H1 (cell line): ENCODE data around the gene ACTL9. TPM values are rescaled to one million over a fixed set of nuclear protein-coding genes. Genes with fewer than 3 reads are reported as not detected.

ENCODE experiments used
- CTCF ChIA-PET: fragments of 300-600 bp; sonication (Branson Sonifier 250); formaldehyde crosslinking; loops from one replicate; lab custom pipeline; 2021; ENCODE audit not compliant: partially characterized antibody; lab: Charles Lee
- POLR2A ChIA-PET: fragments of 300-600 bp; sonication (Branson Sonifier 250); formaldehyde crosslinking; loops from one replicate; lab custom pipeline; 2021; ENCODE audit warnings: inconsistent platforms; ENCODE audit not compliant: partially characterized antibody; lab: Charles Lee
- DNase-seq, 2 experiments: peaks; one replicate each; pipeline versions ENCODE4 v3.0.0 to v3.0.0-alpha.2; 2010 to 2022; ENCODE audit warnings: low spot score in 2 of 2, low read depth in 1 of 2, mixed read lengths in 1 of 2
- FAIRE-seq: peaks from 2 replicates; lab custom pipeline; 2011; peaks lifted over from hg19 to GRCh38; lab: Jason Lieb, UNC
- H2AFZ ChIP-seq: 2 replicates; pipeline ENCODE4 v1.8.1; 2012; ENCODE audit warnings: low read length, inconsistent platforms
- H2AK5ac ChIP-seq: 2 replicates; pipeline ENCODE4 v1.6.1; 2013; ENCODE audit warnings: low read depth, low read length
- H2BK120ac ChIP-seq: replicated peaks from 2 replicates; pipeline ENCODE3; 2013; ENCODE audit warnings: low read depth, low read length, inconsistent platforms
- H2BK12ac ChIP-seq: 2 replicates; pipeline ENCODE4 v1.6.1; 2013; ENCODE audit warnings: low read depth, low read length
- H2BK15ac ChIP-seq: 2 replicates; pipeline ENCODE4 v1.6.1; 2013; ENCODE audit warnings: low read length
- H2BK20ac ChIP-seq: 2 replicates; pipeline ENCODE4 v1.6.1; 2013; ENCODE audit warnings: low read length
- H2BK5ac ChIP-seq: 2 replicates; pipeline ENCODE4 v1.6.1; 2013; ENCODE audit warnings: low read depth, low read length
- H3K14ac ChIP-seq: 2 replicates; pipeline ENCODE4 v1.6.1; 2013; ENCODE audit warnings: inconsistent platforms; ENCODE audit not compliant: insufficient read length
- H3K18ac ChIP-seq: 2 replicates; pipeline ENCODE4 v1.6.1; 2013; ENCODE audit warnings: low read length; ENCODE audit errors: extremely low read depth
- H3K23ac ChIP-seq: 2 replicates; pipeline ENCODE4 v1.6.1; 2013; ENCODE audit warnings: inconsistent platforms; ENCODE audit not compliant: insufficient read length
- H3K23me2 ChIP-seq: 2 replicates; pipeline ENCODE4 v1.6.1; 2013; ENCODE audit warnings: low read depth, low read length
- H3K27ac ChIP-seq: 2 replicates; pipeline ENCODE4 v1.6.1; 2011; ENCODE audit warnings: low read depth, low read length, inconsistent platforms
- H3K27me3 ChIP-seq, 4 experiments: replicated peaks in 1 of 4; 1 replicate in 1 of 4; 2 replicates in 3 of 4; pipeline versions ENCODE4 v1.6.1 to v1.8.1; 2011 to 2013; ENCODE audit warnings: low read length in 3 of 4, mild to moderate bottlenecking in 3 of 4, inconsistent platforms in 2 of 4, mixed read lengths in 2 of 4, moderate library complexity in 1 of 4; ENCODE audit not compliant: control insufficient read depth in 3 of 4, insufficient read depth in 3 of 4; ENCODE audit errors: extremely low read depth in 1 of 4
- H3K36me3 ChIP-seq, 4 experiments: 2 replicates each; pipeline versions ENCODE4 v1.6.1 to v1.8.1; 2011 to 2013; ENCODE audit warnings: mild to moderate bottlenecking in 4 of 4, low read length in 3 of 4, moderate library complexity in 2 of 4, control low read depth in 1 of 4, inconsistent platforms in 1 of 4; ENCODE audit not compliant: insufficient read depth in 4 of 4, control insufficient read depth in 2 of 4
- H3K4ac ChIP-seq: replicated peaks from 2 replicates; pipeline ENCODE3; 2013; ENCODE audit warnings: low read length, low read depth, mixed read lengths, inconsistent platforms; ENCODE audit not compliant: insufficient read length
- H3K4me1 ChIP-seq, 4 experiments: replicated peaks in 1 of 4; 1 replicate in 1 of 4; 2 replicates in 3 of 4; pipeline versions ENCODE4 v1.6.1 to v1.8.1; 2011 to 2013; ENCODE audit warnings: low read length in 3 of 4, inconsistent platforms in 2 of 4, mixed read lengths in 1 of 4; ENCODE audit not compliant: insufficient read depth in 4 of 4, control insufficient read depth in 3 of 4
- H3K4me2 ChIP-seq, 2 experiments: 2 replicates each; pipeline versions ENCODE4 v1.6.1 to v1.8.1; 2011 to 2013; ENCODE audit warnings: low read depth in 2 of 2, low read length in 2 of 2, control low read depth in 1 of 2, inconsistent platforms in 1 of 2, mild to moderate bottlenecking in 1 of 2; ENCODE audit not compliant: insufficient read depth in 1 of 2
- H3K4me3 ChIP-seq, 4 experiments: fragments of 200-600, 300-600 bp in 1 of 4; sonication (generic), shearing (Covaris generic), sonication (Bioruptor Twin) in 1 of 4; 2 replicates each; pipeline versions ENCODE4 v1.5.1 to v1.8.1; 2011 to 2016; ENCODE audit warnings: low read length in 4 of 4, low read depth in 3 of 4, control low read depth in 2 of 4, inconsistent platforms in 2 of 4, mild to moderate bottlenecking in 2 of 4, mixed read lengths in 1 of 4, moderate library complexity in 1 of 4; ENCODE audit not compliant: insufficient read depth in 2 of 4; ENCODE audit errors: extremely low read depth in 1 of 4
- H3K56ac ChIP-seq: replicated peaks from 2 replicates; pipeline ENCODE3; 2013; ENCODE audit warnings: low read depth, mild to moderate bottlenecking, mixed read lengths, low read length, inconsistent platforms; ENCODE audit not compliant: insufficient read length
- H3K79me1 ChIP-seq: 2 replicates; pipeline ENCODE4 v1.6.1; 2013; ENCODE audit warnings: low read depth, low read length, control low read depth
- H3K79me2 ChIP-seq, 2 experiments: 2 replicates each; pipeline versions ENCODE4 v1.6.1 to v1.8.1; 2012 to 2013; ENCODE audit warnings: low read length in 2 of 2, mild to moderate bottlenecking in 2 of 2, inconsistent platforms in 1 of 2; ENCODE audit not compliant: insufficient read depth in 2 of 2, control insufficient read depth in 1 of 2
- H3K9ac ChIP-seq, 4 experiments: replicated peaks in 1 of 4; 1 replicate in 1 of 4; 2 replicates in 3 of 4; pipeline versions ENCODE4 v1.6.1 to v1.8.1; 2011 to 2013; ENCODE audit warnings: low read depth in 3 of 4, low read length in 3 of 4, control low read depth in 2 of 4, mild to moderate bottlenecking in 2 of 4, moderate library complexity in 2 of 4, inconsistent platforms in 1 of 4; ENCODE audit errors: extremely low read depth in 1 of 4
- H3K9me3 ChIP-seq, 2 experiments: 2 replicates each; pipeline versions ENCODE4 v1.6.1 to v1.8.1; 2012 to 2013; ENCODE audit warnings: mild to moderate bottlenecking in 2 of 2, moderate library complexity in 2 of 2, control low read depth in 1 of 2, inconsistent platforms in 1 of 2, low read depth in 1 of 2, low read length in 1 of 2, mixed read lengths in 1 of 2; ENCODE audit not compliant: insufficient read depth in 2 of 2
- H4K20me1 ChIP-seq, 2 experiments: replicated peaks in 1 of 2; 2 replicates each; pipeline versions ENCODE3 to v1.8.1; 2011 to 2013; ENCODE audit warnings: inconsistent platforms in 2 of 2, low read length in 2 of 2, mild to moderate bottlenecking in 1 of 2; ENCODE audit not compliant: insufficient read depth in 2 of 2, control insufficient read depth in 1 of 2
- H4K5ac ChIP-seq: 2 replicates; pipeline ENCODE4 v1.6.1; 2013; ENCODE audit warnings: low read length, low read depth, mixed read lengths, inconsistent platforms; ENCODE audit not compliant: insufficient read length
- H4K8ac ChIP-seq: 2 replicates; pipeline ENCODE4 v1.8.0; 2013; ENCODE audit warnings: mild to moderate bottlenecking, moderate library complexity, low read length, inconsistent platforms; ENCODE audit not compliant: insufficient read depth; ENCODE audit errors: extremely low read depth
- H4K91ac ChIP-seq: replicated peaks from 2 replicates; pipeline ENCODE3; 2013; ENCODE audit warnings: low read length, mixed read lengths, inconsistent platforms; ENCODE audit not compliant: insufficient read length
- ASH2L ChIP-seq: fragments of 200-600, 300-600 bp; sonication (generic); IDR thresholded peaks from one replicate; pipeline ENCODE4 v1.7.1; 2017; ENCODE audit warnings: low read length
- CHD1 ChIP-seq: IDR thresholded peaks from 2 replicates; pipeline ENCODE4 v1.6.1; 2012; ENCODE audit warnings: low read depth, low read length, improper control_type of control experiment
- FOSL1 ChIP-seq: IDR thresholded peaks from 2 replicates; pipeline ENCODE4 v1.6.1; 2011; ENCODE audit warnings: mild to moderate bottlenecking, low read depth, low read length, moderate library complexity; ENCODE audit not compliant: insufficient read depth
- GTF2F1 ChIP-seq: IDR thresholded peaks from 2 replicates; pipeline ENCODE4 v1.6.1; 2012; ENCODE audit warnings: low read depth, low read length, improper control_type of control experiment, borderline replicate concordance
- HDAC6 ChIP-seq: IDR thresholded peaks from one replicate; pipeline ENCODE4 v1.7.1; 2012; ENCODE audit warnings: low read depth, mild to moderate bottlenecking, inconsistent platforms, low read length, moderate library complexity
- MAFK ChIP-seq: IDR thresholded peaks from 2 replicates; pipeline ENCODE4 v1.6.1; 2012; ENCODE audit warnings: low read depth, mild to moderate bottlenecking, improper control_type of control experiment, low read length
- NRF1 ChIP-seq: IDR thresholded peaks from 2 replicates; pipeline ENCODE4 v1.6.1; 2011; ENCODE audit warnings: mild to moderate bottlenecking, low read depth, low read length, improper control_type of control experiment
- RAD21 ChIP-seq, 2 experiments: IDR thresholded peaks in 1 of 2; conservative IDR thresholded peaks in 1 of 2; 2 replicates each; pipeline ENCODE4 v1.6.1; 2011; ENCODE audit warnings: low read depth in 2 of 2, low read length in 2 of 2, improper control_type of control experiment in 1 of 2, inconsistent platforms in 1 of 2, mild to moderate bottlenecking in 1 of 2, moderate library complexity in 1 of 2
- RBBP5 ChIP-seq: IDR thresholded peaks from 2 replicates; pipeline ENCODE4 v1.7.1; 2012; ENCODE audit warnings: low read depth, mild to moderate bottlenecking, inconsistent platforms, low read length, moderate library complexity, borderline replicate concordance
- SP1 ChIP-seq: IDR thresholded peaks from 2 replicates; pipeline ENCODE4 v1.6.1; 2011; ENCODE audit warnings: low read depth, low read length
- SUZ12 ChIP-seq: fragments of 200-600 bp; sonication (generic); IDR thresholded peaks from 2 replicates; pipeline ENCODE4 v1.6.1; 2012; ENCODE audit warnings: mild to moderate bottlenecking, inconsistent platforms, low read length, moderate library complexity, mixed read lengths
- YY1 ChIP-seq: IDR thresholded peaks from 2 replicates; pipeline ENCODE4 v1.6.1; 2011; ENCODE audit warnings: low read depth, mild to moderate bottlenecking, low read length
- WGBS, 2 experiments: shearing (Covaris generic) in 1 of 2; methylation state at CpG; one replicate each; pipeline versions ENCODE4 v1.1.6 to v1.1.7; 2013 to 2015; ENCODE audit warnings: low lambda C conversion rate in 2 of 2, mixed read lengths in 2 of 2, inconsistent platforms in 1 of 2, low coverage in 1 of 2, missing lambda C conversion rate in 1 of 2; ENCODE audit not compliant: insufficient replicate concordance in 2 of 2, insufficient coverage in 1 of 2, insufficient read length in 1 of 2; ENCODE audit errors: extremely low coverage in 1 of 2, missing lambda C conversion rate in 1 of 2; 5-methylcytosine and 5-hydroxymethylcytosine counted together
- polyA plus RNA-seq, 7 experiments: library from polyadenylated mRNA; depleted of rRNA in 3 of 7; stranded (reverse) in 5 of 7; unstranded in 2 of 7; fragments of >200 nt in 5 of 7; fragments of 200-250 nt in 2 of 7; gene quantifications; 1 replicate in 5 of 7; 2 replicates in 1 of 7; 4 replicates in 1 of 7; pipeline versions ENCODE4 v1.2.1 to v1.2.3, GENCODE V29; 2011 to 2013; ENCODE audit warnings: missing spikeins in 2 of 7, mixed read lengths in 2 of 7
- total RNA-seq: library from RNA; stranded (reverse); fragmentation: NEBNext Ultra II Directional; extraction: Animal tissue kit (Norgen Biotek cat#: 25700); gene quantifications from 2 replicates; pipeline ENCODE4 v1.2.1, GENCODE V29; 2021
- TF ChIP-seq, protein P1 (sequence below): IDR thresholded peaks from 2 replicates; pipeline ENCODE4 v1.6.1; 2011; ENCODE audit warnings: low read depth, mild to moderate bottlenecking, low read length; ENCODE audit not compliant: insufficient read depth

Gene ACTL9
- total and polyA plus RNA-seq, 2 of the 8 experiments (the other 6 are each of a cell fraction or from before 2014, with no cell fraction given): not detected

DNA sequence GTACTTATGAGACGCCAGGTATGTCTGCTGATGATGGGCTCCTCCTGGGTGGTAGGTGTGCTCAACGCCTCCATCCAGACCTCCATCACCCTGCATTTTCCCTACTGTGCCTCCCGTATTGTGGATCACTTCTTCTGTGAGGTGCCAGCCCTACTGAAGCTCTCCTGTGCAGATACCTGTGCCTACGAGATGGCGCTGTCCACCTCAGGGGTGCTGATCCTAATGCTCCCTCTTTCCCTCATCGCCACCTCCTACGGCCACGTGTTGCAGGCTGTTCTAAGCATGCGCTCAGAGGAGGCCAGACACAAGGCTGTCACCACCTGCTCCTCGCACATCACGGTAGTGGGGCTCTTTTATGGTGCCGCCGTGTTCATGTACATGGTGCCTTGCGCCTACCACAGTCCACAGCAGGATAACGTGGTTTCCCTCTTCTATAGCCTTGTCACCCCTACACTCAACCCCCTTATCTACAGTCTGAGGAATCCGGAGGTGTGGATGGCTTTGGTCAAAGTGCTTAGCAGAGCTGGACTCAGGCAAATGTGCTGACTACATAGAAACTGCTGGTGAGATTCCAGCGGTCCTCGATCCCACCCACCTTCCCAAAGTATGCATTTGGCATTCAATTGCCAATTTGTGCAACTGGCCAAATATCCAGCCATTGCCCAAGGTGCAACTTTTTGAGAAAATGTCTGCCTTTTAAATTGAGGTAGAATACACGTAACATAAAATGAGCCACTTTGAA is 33.0 kb upstream of the ACTL9 start:
- no peak overlapping the region for H4K8ac ChIP-seq
- no peaks in the 10 kb centered on the region for H3K79me2 ChIP-seq
- no peak overlapping the region for H2BK20ac ChIP-seq
- H4K5ac ChIP-seq: no peak overlapping the region
- no peak overlapping the region for H3K9ac ChIP-seq
- H3K4ac ChIP-seq: no peak overlapping the region
- H3K4me1 ChIP-seq: no peaks in the 10 kb centered on the region
- no peak overlapping the region for H3K4me3 ChIP-seq
- no peak overlapping the region for H3K18ac ChIP-seq
- peaks cover 56 to 70% of the 10 kb centered on the region in 2 experiments for H3K9me3 ChIP-seq
- no peak overlapping the region for H2BK5ac ChIP-seq
- no peak overlapping the region for H2AFZ ChIP-seq
- no peak for DNase-seq
- no peak overlapping the region for H2BK120ac ChIP-seq
- no peak overlapping the region for H4K91ac ChIP-seq
- H3K36me3 ChIP-seq: no peaks in the 10 kb centered on the region
- H3K4me2 ChIP-seq: no peak overlapping the region
- no peak overlapping the region for H2AK5ac ChIP-seq
- FAIRE-seq: no peak
- H3K23ac ChIP-seq: no peak overlapping the region
- H2BK12ac ChIP-seq: no peak overlapping the region
- no peaks in the 10 kb centered on the region for H4K20me1 ChIP-seq
- no peaks in the 10 kb centered on the region for H3K23me2 ChIP-seq
- no peak overlapping the region for H3K56ac ChIP-seq
- no peak overlapping the region for H3K14ac ChIP-seq
- no peak overlapping the region for H3K27ac ChIP-seq
- POLR2A ChIA-PET: no interaction called here
- H2BK15ac ChIP-seq: no peak overlapping the region
- no peaks in the 10 kb centered on the region for H3K79me1 ChIP-seq
- H3K27me3 ChIP-seq: no peaks in the 10 kb centered on the region
- CTCF ChIA-PET: interaction anchor here (1.1 kb wide), 1 partner anchor 37 kb away, joined by 3 read pairs; no protein-coding TSS in a partner anchor
- WGBS, 2 experiments: 83% methylated on average over 19 of the region's 19 CpGs; no CpG with 5 or more reads in 1 of the 2 experiments
- no peak for TF ChIP-seq NRF1
- no peak for TF ChIP-seq FOSL1
- TF ChIP-seq SUZ12: no peak
- no peak for TF ChIP-seq CHD1
- TF ChIP-seq HDAC6: no peak
- TF ChIP-seq RAD21 (IDR thresholded peaks at IDR 0.05 in 1 of 2, conservative IDR thresholded peaks at IDR 0.05 in 1 of 2; ENCODE audit: low read depth in 2 of 2, low read length in 2 of 2): no peak
- no peak for TF ChIP-seq MAFK
- no peak for TF ChIP-seq RBBP5
- TF ChIP-seq GTF2F1: no peak
- no peak for TF ChIP-seq YY1
- TF ChIP-seq ASH2L: no peak
- TF ChIP-seq SP1: no peak
- TF ChIP-seq, protein P1, sequence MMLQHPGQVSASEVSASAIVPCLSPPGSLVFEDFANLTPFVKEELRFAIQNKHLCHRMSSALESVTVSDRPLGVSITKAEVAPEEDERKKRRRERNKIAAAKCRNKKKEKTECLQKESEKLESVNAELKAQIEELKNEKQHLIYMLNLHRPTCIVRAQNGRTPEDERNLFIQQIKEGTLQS: no peak
